Thyroid gland (tissue), 4 donors: ENCODE data around the gene TUBE1.

Experiments used
- CTCF ChIP-seq, 6 experiments: fragments of 200-600 bp in 3 of 6; fragments of 450-650 bp in 3 of 6; sonication (generic) in 3 of 6; IDR thresholded peaks; one replicate each; pipeline ENCODE4 v1.5.1; 2016 to 2019; ENCODE audit warnings: antibody characterized with exemption in 6 of 6, mild to moderate bottlenecking in 2 of 6, inconsistent platforms in 1 of 6, moderate library complexity in 1 of 6
- POLR2A ChIP-seq, 2 donors: fragments of 450-650 bp; IDR thresholded peaks; one replicate each; pipeline ENCODE4 v1.6.1; 2017; ENCODE audit warnings: antibody characterized with exemption in 2 of 2, mild to moderate bottlenecking in 2 of 2, moderate library complexity in 1 of 2

GRCh38 chr6:112038268-112038667 lies 49.0 kb downstream of the TUBE1 start:
- no peak for TF ChIP-seq CTCF (IDR thresholded peaks at IDR 0.05)
- no peak for TF ChIP-seq POLR2A (IDR thresholded peaks at IDR 0.05)
